Measurements from ENCODE around the gene KDM8.

Gene KDM8

GRCh38 chr16:27228621-27229501, 25.5 kb downstream of the KDM8 start:
- TF ChIP-seq POLR2AphosphoS5 (IDR thresholded peaks at IDR 0.05; ENCODE audit: low read depth, low read length) (no peak), FOXP2 (optimal IDR thresholded peaks at IDR 0.05; ENCODE audit: borderline replicate concordance, extremely low read depth, extremely low read length, insufficient read depth) (peak; percentile 18), SIN3A (IDR thresholded peaks at IDR 0.05; ENCODE audit: borderline replicate concordance, insufficient read depth, low read length) (no peak), TAF1 (IDR thresholded peaks at IDR 0.05; ENCODE audit: borderline replicate concordance, insufficient read depth, low read length) (no peak), REST (IDR thresholded peaks at IDR 0.05; ENCODE audit: insufficient read depth in 1 of 2, low read depth in 2 of 2, low read length in 2 of 2) (no peak)

DNA sequence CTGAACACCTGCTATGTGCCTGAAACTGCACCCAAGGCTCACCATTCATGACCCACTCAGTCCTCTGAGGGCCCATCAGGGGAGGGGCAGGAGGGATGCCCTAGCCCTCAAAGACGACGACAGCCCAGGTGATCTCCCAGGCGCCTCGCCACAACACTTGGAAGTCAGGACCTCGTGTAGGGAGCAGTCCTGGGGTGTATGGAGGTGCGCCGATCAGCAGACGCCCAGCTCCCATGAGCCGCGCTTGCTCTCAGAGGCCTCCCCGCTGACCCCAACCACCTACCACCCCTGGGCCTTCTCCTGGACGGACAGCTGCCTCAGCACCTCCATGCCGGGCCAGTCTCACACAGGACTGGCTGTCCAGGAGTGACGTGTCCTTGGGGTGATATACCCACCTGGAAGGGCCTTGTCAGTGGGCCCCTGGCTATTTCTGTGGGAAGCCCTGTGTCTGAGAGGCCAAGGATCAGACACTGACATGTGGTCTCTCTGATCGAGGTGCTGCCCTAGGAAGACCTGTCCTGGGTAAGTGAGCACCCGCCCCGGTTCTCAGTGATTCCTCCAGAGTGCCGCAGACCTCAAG, 26.7 kb downstream of the KDM8 start:
- TF ChIP-seq SIN3A (IDR thresholded peaks at IDR 0.05; ENCODE audit: borderline replicate concordance, insufficient read depth, low read length) (no peak), FOXP2 (optimal IDR thresholded peaks at IDR 0.05; ENCODE audit: borderline replicate concordance, extremely low read depth, extremely low read length, insufficient read depth) (no peak), TAF1 (IDR thresholded peaks at IDR 0.05; ENCODE audit: borderline replicate concordance, insufficient read depth, low read length) (no peak), POLR2AphosphoS5 (IDR thresholded peaks at IDR 0.05; ENCODE audit: low read depth, low read length) (no peak)

- TF ChIP-seq TAF1 (IDR thresholded peaks at IDR 0.05; ENCODE audit: borderline replicate concordance, insufficient read depth, low read length) (no peak), REST (IDR thresholded peaks at IDR 0.05; ENCODE audit: insufficient read depth in 1 of 2, low read depth in 2 of 2, low read length in 2 of 2) (no peak), FOXP2 (optimal IDR thresholded peaks at IDR 0.05; ENCODE audit: borderline replicate concordance, extremely low read depth, extremely low read length, insufficient read depth) (no peak), POLR2AphosphoS5 (IDR thresholded peaks at IDR 0.05; ENCODE audit: low read depth, low read length) (no peak), SIN3A (IDR thresholded peaks at IDR 0.05; ENCODE audit: borderline replicate concordance, insufficient read depth, low read length) (no peak)
Observed at GRCh38 chr16:27230562-27231001, 27.3 kb downstream of the KDM8 start.

DNA sequence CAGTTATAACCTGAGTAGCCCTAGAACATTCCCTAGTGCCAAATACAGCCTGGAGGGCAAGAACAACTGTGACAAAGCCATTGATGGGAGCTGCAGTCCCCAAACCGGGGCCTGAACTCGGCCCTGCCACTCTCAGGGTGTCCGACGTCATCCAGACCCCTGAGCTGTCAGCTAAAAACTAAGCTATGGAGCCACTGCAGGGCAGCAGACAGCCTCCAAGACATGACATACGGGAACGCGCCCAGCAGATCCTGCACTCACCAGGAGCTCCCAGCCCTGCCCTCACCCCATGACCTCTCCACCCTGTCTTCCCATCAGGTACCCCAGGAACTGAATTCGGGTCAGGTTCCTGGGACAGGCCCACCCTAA, 28.4 kb downstream of the KDM8 start:
- TF ChIP-seq TAF1 (IDR thresholded peaks at IDR 0.05; ENCODE audit: borderline replicate concordance, insufficient read depth, low read length) (no peak), POLR2AphosphoS5 (IDR thresholded peaks at IDR 0.05; ENCODE audit: low read depth, low read length) (no peak), SIN3A (IDR thresholded peaks at IDR 0.05; ENCODE audit: borderline replicate concordance, insufficient read depth, low read length) (no peak), REST (IDR thresholded peaks at IDR 0.05; ENCODE audit: insufficient read depth in 1 of 2, low read depth in 2 of 2, low read length in 2 of 2) (no peak), FOXP2 (optimal IDR thresholded peaks at IDR 0.05; ENCODE audit: borderline replicate concordance, extremely low read depth, extremely low read length, insufficient read depth) (no peak)

DNA sequence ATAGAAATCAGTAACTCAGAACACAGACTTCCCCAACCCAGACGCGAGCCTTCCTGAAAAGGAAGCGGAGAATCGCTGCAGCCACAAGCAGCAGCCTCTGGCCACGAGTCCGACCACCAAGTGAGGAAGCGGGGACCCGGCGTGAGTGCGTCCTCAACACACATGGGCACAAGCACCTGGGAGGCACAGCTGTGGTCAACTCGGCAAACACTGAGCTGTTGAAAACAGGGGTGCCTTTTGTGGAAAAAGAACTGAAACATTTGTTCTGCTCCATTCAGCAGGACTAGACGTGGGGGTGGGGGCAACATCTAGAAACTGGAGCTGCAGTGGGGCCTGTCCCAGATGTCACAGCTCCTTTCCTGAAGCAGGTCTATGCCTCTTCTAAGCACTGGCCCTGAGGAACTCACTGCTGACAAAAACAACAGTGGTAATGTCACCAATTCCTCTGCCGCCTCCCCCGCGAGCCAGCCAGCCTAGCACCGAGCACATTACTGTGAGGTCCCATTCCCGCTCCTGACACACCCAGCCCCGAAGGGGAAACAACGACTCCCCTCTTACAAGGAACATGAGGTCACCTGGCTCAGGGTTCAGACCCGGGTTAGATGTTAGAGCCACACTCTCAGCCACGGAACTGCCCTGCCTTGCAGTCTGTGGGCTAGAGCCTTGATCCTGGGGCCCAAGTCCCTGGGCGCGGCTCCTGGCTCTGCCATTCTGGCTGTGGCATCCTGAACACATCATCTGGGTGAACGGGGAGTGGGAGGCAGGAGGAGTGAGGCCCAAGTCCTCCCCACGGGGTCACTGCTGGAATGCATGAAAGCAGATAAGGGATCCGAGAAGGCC, 29.0 kb downstream of the KDM8 start:
- TF ChIP-seq SIN3A (IDR thresholded peaks at IDR 0.05; ENCODE audit: borderline replicate concordance, insufficient read depth, low read length), result no peak
- TF ChIP-seq POLR2AphosphoS5 (IDR thresholded peaks at IDR 0.05; ENCODE audit: low read depth, low read length), result no peak
- no peak for TF ChIP-seq FOXP2 (optimal IDR thresholded peaks at IDR 0.05; ENCODE audit: borderline replicate concordance, extremely low read depth, extremely low read length, insufficient read depth)
- no peak for TF ChIP-seq TAF1 (IDR thresholded peaks at IDR 0.05; ENCODE audit: borderline replicate concordance, insufficient read depth, low read length)
- TF ChIP-seq REST (IDR thresholded peaks at IDR 0.05; ENCODE audit: insufficient read depth in 1 of 2, low read depth in 2 of 2, low read length in 2 of 2), result no peak
